Endothelial cell (in vitro differentiated cells): ENCODE measurements around the gene EIF2D. TPM values are rescaled to one million over a fixed set of nuclear protein-coding genes. Genes with fewer than 3 reads are reported as not detected.

Source experiments
- DNase-seq: peaks from one replicate; pipeline ENCODE4 v3.0.0; 2021; ENCODE audit warnings: low spot score
- H3K27ac Mint-ChIP-seq: one replicate; pipeline ENCODE4 v1.8.0; 2021; ENCODE audit warnings: mixed read lengths, inconsistent platforms; ENCODE audit not compliant: unreplicated experiment
- H3K27me3 Mint-ChIP-seq: one replicate; pipeline ENCODE4 v1.8.0; 2021; ENCODE audit warnings: mild to moderate bottlenecking, moderate library complexity, mixed read lengths, inconsistent platforms; ENCODE audit not compliant: unreplicated experiment
- H3K36me3 Mint-ChIP-seq: one replicate; pipeline ENCODE4 v1.8.0; 2021; ENCODE audit warnings: mild to moderate bottlenecking, low read depth, mixed read lengths, inconsistent platforms; ENCODE audit not compliant: unreplicated experiment
- H3K4me1 Mint-ChIP-seq: one replicate; pipeline ENCODE4 v1.8.0; 2021; ENCODE audit warnings: mild to moderate bottlenecking, mixed read lengths, inconsistent platforms; ENCODE audit not compliant: unreplicated experiment
- H3K4me3 Mint-ChIP-seq: one replicate; pipeline ENCODE4 v1.8.0; 2021; ENCODE audit warnings: mild to moderate bottlenecking, mixed read lengths, inconsistent platforms; ENCODE audit not compliant: unreplicated experiment
- H3K9me3 Mint-ChIP-seq: one replicate; pipeline ENCODE4 v1.8.0; 2021; ENCODE audit warnings: mixed read lengths, inconsistent platforms; ENCODE audit not compliant: unreplicated experiment
- total RNA-seq: library from RNA; stranded (reverse); fragmentation: NEBNext Ultra II Directional; extraction: Animal tissue kit (Norgen Biotek cat#: 25700); gene quantifications from one replicate; pipeline ENCODE4 v1.2.1, GENCODE V29; 2021; ENCODE audit not compliant: unreplicated experiment
- TF ChIP-seq, protein P1 (sequence below): fragments of 200-600 bp; sonication (generic); IDR thresholded peaks from one replicate; pipeline ENCODE4 v1.5.0; 2021; ENCODE audit warnings: antibody characterized with exemption; ENCODE audit not compliant: unreplicated experiment

EIF2D gene
- total RNA-seq, 1 donor from 2014 or later = 32.7 TPM

DNA sequence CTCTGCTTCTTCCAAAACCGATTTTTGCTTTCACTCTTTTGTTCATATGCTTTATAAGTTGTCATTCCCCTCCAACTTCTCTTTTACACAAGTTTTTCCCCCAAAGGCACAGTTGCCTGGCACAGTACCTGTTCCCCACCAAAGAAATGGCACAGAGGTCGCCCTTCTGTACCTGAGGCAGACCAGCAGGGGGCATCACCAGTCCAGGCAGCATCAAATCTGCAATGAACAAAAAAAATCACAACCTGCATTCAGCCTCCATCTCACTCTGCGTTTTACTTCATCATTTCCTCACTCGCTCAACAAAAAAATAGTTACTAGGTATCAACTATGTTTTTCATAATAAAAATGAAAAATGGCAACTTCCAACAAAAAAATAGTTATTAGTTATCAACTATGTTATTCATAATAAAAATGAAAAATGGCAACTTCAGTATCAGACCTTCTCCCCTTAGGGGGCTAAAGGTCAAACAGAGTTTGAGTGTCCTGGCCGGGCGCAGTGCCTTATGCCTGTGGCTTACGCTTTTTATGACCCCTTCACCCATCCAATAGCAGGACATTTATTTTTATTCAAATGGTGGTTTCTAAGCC is 4.1 kb downstream of the EIF2D start:
- no peaks in the 10 kb centered on the region for H3K9me3 Mint-ChIP-seq
- DNase-seq = peak; percentile 69
- no peak overlapping the region for H3K4me3 Mint-ChIP-seq
- no peaks in the 10 kb centered on the region for H3K27me3 Mint-ChIP-seq
- peaks cover 9% of the 10 kb centered on the region for H3K4me1 Mint-ChIP-seq
- no peaks in the 10 kb centered on the region for H3K36me3 Mint-ChIP-seq
- TF ChIP-seq, protein P1, sequence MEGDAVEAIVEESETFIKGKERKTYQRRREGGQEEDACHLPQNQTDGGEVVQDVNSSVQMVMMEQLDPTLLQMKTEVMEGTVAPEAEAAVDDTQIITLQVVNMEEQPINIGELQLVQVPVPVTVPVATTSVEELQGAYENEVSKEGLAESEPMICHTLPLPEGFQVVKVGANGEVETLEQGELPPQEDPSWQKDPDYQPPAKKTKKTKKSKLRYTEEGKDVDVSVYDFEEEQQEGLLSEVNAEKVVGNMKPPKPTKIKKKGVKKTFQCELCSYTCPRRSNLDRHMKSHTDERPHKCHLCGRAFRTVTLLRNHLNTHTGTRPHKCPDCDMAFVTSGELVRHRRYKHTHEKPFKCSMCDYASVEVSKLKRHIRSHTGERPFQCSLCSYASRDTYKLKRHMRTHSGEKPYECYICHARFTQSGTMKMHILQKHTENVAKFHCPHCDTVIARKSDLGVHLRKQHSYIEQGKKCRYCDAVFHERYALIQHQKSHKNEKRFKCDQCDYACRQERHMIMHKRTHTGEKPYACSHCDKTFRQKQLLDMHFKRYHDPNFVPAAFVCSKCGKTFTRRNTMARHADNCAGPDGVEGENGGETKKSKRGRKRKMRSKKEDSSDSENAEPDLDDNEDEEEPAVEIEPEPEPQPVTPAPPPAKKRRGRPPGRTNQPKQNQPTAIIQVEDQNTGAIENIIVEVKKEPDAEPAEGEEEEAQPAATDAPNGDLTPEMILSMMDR = peak; percentile 80
- no peak overlapping the region for H3K27ac Mint-ChIP-seq

DNA sequence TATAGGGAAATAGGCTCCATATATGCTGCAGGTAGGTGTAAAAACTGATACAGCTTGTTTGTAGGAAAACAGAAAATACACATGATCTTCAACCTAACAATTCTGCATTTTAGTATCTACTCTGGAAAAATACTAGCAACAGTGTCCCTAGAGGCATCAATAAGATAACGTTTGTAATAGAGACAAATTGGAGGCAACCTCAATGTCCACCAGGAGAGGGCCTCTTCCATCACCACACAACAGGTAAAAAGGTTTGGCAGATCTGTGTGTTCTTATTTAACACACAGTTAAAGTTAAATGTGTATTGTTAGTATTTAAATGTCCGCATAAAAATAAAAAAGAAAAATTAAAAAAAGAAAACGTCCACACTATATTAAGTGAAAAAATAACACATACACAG is 5.4 kb downstream of the EIF2D start:
- H3K36me3 Mint-ChIP-seq = no peaks in the 10 kb centered on the region
- no peaks in the 10 kb centered on the region for H3K9me3 Mint-ChIP-seq
- H3K4me1 Mint-ChIP-seq = peaks cover 8% of the 10 kb centered on the region
- TF ChIP-seq, protein P1 = peak; percentile 60
- DNase-seq = no peak
- no peak overlapping the region for H3K27ac Mint-ChIP-seq
- no peak overlapping the region for H3K4me3 Mint-ChIP-seq
- no peaks in the 10 kb centered on the region for H3K27me3 Mint-ChIP-seq

DNA sequence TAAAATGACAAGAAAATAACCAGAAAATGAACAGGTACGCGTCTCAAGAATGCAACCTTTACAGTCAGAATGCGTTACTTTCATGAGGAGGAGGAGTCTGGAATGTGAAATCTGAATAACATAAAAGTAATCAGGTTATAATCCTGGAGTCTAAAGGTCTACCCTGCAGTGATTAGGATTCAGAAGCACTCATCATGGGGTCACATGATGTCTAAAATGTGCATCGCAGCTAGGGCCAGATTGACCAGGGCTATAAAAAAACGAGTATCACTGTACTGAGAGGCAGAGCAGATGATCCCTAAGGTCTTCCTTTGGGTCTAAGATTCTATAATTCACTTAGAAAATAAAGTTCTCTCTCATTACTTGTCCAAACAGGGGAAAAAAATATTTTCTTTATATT is 7.4 kb downstream of the EIF2D start:
- Mint-ChIP-seq H3K36me3 (peaks cover 4% of the 10 kb centered on the region), H3K4me1 (no peaks in the 10 kb centered on the region), H3K9me3 (no peaks in the 10 kb centered on the region), H3K4me3 (no peak overlapping the region), H3K27ac (no peak overlapping the region), H3K27me3 (no peaks in the 10 kb centered on the region)
- DNase-seq = no peak
- TF ChIP-seq, protein P1 = no peak

DNA sequence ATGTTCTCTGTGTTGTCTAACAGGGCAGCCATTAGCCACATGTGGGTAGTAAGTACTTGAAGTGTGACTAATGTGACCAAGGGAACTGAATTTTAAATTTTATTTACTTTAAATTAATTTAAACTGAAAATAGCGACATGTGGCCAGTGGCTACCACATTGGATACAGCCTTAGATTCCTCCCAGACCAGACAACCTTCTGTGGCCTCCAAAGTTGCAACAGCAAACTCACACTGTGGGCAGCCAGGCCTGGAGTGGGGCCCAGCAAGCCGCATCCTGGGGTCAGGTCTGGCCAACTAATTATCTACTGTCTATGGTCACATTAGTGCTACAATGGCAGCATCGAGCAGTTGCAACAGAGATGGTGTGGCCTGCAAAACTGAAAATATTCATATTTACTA is 11.7 kb downstream of the EIF2D start:
- Mint-ChIP-seq H3K27ac (no peak overlapping the region), H3K4me1 (no peaks in the 10 kb centered on the region), H3K9me3 (no peaks in the 10 kb centered on the region), H3K36me3 (peaks cover 21% of the 10 kb centered on the region), H3K4me3 (no peak overlapping the region), H3K27me3 (no peaks in the 10 kb centered on the region)
- DNase-seq = no peak
- TF ChIP-seq, protein P1 = no peak

DNA sequence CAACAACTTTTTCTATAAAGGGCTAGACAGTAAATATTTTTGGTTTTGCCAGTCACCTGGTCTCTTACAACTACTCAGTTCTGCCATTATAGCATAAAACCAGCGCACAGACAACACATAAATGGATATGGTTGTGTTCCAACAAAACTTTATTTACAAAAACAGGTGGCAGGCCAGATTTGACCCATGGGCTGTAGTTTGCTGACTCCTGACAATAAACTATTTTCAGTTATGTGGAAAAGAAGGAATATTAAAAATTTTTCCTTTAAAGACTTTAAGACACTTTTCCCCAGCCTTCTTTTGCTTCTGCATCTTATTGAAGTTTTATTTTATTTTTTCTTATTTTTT is 16.0 kb downstream of the EIF2D start:
- H3K4me3 Mint-ChIP-seq = no peak overlapping the region
- TF ChIP-seq, protein P1 = no peak
- H3K9me3 Mint-ChIP-seq = no peaks in the 10 kb centered on the region
- H3K36me3 Mint-ChIP-seq = peaks cover 39% of the 10 kb centered on the region
- H3K27ac Mint-ChIP-seq = no peak overlapping the region
- no peaks in the 10 kb centered on the region for H3K4me1 Mint-ChIP-seq
- no peak for DNase-seq
- H3K27me3 Mint-ChIP-seq = peaks cover 3% of the 10 kb centered on the region
